ENCODE data around the gene ETDB.
A peak's percentile ranks its signal among the peaks of the same experiment; 100 is the strongest.
"Not testable (repeated sequence)": the region's sequence is repeated elsewhere in the genome, so short reads cannot be mapped to it uniquely, and the experiment has no call there.

ETDB gene

DNA sequence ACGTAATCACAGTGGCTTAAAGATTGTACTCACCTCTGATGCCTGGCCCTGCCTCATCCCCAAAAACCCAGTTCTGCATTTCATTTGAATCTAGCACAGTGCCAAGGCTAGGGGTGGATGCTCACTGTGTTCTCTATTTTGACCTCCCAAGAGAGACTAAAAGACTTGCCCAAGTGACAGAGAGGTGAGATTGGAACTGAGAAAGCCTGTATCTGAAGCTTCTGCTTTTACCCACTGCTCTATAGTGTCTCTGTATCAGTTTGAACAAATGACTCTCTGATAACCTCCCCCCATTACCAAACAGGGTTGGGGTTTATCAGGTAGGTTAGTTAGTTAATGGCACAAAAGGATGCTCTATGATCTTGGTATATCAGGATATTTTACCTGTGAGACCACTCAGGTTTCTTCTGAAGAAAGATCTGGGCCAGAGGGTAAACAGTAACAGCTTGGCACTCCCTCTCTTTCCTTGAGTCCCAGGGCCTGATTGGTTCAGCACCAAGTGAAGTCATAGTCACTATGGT, at the start of gene ETDB:
Gene ETDB, minus strand, starts transcription at position 471 of the 521 bp plus-strand sequence. CDS start 1,265 bp downstream, outside the sequence.
- not testable (repeated sequence) for DNase-seq

DNA sequence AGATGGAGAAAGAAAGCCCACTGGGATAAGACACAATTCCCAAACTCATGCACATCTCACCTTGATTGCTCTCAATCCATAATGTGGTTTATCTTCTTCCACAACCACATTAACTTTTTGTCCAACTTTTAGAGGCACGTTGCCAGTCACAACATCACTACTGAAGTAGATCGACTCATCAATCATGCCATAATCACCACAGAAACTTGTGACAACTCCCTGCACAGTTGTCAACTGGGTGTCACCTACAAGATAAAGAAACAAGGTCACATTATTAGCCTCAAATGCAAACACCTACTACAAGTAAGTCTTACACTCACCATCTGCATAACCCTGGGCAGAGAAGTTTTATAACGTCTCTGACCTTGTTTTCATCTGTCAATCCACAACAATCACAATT, 49.2 kb upstream of the ETDB start:
- not testable (repeated sequence) for DNase-seq

DNA sequence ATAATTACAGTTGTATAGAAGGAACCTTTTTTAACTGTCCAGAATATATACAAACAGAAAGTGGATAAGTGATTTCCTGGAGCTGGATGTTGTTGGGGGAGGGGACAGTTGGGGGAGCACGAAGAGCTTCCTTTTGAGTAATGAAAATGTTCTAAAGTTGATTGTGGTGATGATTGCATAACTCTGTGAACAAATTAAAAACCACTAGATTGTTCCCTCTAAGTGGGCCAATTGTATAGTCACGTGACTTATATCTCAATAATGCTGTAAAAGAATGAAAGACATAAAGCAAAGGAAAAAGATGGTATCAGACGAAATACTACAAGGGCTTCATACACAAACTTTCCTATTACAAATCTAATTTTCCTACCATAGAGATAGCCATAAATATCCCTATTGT, 48.2 kb upstream of the ETDB start:
- no peak for DNase-seq

DNA sequence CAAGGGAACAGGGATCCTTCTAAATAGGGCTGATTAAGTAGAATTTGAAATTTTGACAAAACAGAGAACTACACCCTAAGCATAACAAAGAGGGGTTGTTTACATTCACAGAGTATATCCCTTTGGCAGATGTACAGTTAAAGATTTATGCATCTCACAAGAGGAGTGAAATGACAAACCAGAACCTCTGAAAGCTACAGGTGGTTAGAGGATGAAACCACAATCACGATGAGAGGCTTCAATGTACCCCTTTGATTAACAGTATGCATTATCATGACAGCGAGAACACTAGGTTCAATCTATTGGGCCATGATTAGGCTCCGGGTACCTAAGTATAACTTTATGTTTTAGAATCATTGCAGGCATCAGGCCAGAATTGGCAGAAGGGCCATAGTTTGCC, 34.4 kb upstream of the ETDB start:
- DNase-seq: not testable (repeated sequence)

DNA sequence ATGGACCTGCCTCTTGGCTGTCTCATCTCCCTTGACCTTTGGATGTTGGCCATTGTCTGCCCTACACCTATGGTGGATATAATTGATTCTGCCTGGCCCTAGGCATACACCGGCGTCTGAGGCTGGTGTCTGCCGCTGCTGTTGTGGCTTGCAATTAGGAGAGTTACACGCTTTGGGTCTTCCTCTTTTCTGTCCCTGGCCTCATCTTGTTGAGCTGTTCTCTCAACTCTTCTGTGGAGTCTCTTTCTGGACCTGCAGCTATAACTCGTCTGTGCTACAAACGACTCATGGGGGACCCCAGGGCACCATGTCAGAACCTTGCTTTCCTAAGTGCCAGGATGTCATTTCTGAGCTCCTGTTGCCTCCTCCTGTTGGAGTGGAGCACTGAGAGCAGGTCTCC, 5.8 kb upstream of the ETDB start:
- DNase-seq: not testable (repeated sequence)

DNA sequence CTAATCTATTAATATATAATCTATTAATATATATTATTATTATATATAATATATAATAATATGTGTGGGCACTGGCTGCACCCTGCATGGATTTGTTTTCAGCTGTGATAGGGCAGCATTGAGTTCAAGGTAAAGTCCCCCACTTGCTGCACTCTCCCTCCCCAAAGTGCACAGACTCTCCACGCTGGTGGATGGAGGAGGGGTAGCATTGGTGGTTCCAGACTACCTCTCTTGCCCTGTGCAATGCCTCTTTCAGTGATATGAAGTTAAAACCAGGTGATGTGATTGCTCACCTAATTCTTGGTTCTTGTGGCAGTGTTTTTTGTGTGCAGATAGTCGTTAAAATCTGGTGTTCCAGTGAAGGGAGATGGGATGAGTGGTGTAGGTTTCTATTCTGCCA, 4.3 kb downstream of the ETDB start:
- DNase-seq: not testable (repeated sequence)

DNA sequence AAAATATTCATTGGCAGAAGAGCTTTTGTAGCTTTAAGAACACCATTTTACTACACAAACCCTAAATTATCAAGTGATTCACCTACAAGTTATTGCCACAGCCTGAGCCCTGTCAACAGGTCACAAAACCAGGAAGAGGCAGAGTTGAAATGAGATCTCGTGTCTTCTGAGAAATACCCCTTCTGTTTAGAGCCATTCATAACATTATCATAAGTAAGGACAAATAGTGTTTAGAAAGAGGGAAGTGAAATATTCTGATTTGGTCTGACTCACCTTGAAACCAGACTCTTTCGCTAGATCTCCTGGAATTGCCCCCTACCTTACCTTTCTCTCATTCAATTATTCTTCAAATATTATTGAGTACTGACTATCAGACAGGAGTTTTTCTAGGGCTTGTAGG, 5.9 kb downstream of the ETDB start:
- no peak for DNase-seq

DNA sequence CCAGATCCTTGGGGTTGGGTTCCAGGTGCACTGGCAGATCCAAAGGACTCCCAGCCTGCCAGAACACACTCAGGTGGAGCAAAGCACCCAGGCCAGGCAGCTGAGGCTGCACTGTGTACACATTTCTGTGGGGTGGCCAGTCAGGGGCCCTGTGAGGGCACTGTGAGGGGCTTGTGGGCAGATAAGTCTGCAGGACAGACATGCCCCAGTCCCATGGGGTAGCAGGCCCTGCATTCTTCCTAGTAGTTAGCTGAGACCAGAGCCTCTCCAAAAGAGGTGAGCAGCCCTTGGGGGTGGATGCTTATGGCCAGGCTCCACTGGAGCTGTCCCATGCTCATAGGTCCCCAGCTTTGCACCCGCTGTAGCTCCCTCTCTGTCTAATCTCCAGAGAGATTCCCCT, 7.6 kb downstream of the ETDB start:
- no peak for DNase-seq

DNA sequence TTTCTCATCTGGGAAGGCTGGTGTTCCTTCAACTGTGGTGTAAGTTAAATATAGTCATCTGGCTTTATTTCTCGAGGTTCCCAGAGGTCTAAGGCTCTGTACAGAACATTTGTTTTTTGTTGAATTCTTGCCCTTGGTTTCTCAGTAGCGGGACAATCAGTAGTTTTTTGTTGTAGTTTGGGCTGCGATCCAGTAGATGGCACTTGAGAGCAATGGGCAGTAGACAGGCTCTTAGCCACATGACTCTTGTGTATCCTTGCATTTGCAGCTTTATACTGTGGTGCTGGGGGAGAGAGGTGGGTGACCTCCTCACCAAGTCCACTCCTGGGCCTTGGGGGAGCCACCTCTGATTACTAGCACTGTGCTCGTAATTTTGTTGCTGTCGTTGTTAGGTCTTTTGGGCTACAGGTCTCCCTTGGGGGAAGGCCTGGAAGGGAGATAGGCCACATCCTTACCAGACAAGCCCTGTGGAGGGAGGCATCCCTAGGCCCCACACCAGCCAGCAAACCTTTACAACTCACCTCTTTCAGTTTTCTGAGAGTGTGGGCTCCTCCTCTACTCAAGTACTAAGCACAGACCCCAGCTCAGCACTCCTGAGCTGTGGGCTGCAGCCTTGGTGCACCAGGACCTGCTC, 8.1 kb downstream of the ETDB start:
- peak in 4 of 6 experiments; percentile 0 to 50 (median 14) for DNase-seq

DNA sequence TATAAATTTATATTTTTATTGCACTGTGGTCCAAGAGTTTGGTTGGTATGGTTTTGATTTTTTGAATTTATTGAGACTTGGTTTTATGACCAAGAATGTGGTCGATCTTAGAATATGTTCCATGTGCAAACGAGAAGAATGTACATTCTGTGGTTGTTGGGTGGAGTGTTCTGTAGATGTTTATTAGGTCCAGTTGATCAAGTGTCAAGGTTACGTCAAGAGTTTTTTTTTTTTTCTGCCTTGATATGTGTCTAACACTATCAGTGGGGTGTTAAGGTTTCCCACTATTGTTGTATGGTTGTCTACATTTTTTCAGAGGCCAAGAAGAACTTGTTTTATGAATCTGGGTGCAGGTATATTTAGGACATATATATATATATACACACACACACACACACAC, 10.8 kb downstream of the ETDB start:
- DNase-seq: no peak

DNA sequence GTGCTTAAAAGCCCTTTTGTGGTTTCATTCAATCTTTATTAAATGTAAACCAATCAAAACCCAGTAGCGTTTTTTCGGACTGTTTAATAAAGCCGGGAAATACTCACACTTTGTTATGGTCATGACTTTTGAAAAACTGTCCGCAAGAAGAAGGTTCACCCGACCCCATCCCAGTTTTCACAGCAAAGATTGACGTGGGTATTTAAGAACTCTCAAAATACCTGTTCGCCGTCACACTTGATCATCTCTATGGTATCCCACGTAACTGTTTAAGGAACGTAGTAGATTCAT, 20.9 kb downstream of the ETDB start:
- no peak for DNase-seq

DNA sequence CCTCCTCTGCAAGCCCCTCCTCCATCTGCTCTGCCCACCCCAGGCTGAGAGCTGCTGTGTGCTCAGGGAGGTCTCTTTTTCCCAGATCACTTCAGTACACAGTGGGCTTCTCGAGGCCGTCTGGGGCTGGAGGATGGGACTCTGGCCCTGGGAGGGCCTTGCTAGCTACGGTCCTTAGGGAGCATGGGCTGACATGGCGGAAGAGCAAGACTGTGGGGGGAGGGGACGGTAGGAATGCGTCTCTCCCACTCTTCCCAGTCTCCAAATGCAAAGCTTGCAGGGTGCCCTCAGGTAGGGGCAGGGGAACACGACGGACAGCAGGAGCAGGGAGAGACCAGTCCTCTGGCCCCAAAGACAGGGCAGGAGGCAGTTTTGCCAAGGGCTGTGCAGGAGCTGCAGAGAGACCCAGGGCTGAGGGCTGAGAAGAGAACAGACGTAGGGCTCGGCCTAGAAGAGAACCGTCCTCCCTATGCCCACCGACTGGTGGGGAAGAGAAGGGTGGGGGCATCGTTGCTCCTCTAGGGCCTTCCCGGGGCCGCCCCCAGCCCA, 23.1 kb downstream of the ETDB start:
- DNase-seq: not testable (repeated sequence)

DNA sequence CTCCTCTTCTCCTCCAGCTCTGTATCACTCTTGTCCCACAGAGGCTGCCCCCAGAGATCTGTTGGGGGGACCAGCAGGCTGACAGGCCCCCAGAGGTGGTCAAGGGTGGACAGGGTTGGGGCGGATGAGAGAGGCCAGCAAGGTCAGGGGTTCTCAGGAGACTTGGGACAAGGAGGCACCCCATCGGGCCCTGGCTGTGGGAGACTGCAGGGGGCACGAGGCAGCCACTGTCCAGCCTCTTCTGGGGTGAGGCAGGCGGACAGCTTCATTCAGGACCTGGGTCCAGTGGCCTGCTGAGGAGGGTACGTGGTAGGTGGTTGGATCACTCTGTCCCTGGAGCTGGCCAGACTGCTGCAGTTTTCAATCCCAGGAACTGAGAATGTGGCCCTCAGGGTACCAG, 24.6 kb downstream of the ETDB start:
- DNase-seq: no peak

DNA sequence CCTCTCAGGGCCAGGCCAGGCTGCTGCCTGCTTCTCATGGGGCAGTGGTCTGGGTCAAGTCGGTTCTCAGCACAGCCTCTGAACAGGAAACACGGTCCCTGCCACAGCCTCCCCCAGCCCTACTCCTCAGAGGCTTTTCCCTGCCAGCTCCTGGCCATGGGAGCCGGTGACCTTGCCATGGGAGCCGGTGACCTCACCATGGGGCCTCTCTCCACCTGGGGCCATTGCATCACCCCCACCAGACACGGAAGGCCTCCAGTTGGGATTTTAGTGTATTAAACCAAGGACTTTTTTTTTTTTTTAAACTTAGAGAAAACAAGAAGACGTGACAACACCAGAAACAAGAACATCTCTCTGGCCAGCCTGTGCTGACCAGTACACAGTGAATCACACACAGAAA, 25.6 kb downstream of the ETDB start:
- no peak for DNase-seq

DNA sequence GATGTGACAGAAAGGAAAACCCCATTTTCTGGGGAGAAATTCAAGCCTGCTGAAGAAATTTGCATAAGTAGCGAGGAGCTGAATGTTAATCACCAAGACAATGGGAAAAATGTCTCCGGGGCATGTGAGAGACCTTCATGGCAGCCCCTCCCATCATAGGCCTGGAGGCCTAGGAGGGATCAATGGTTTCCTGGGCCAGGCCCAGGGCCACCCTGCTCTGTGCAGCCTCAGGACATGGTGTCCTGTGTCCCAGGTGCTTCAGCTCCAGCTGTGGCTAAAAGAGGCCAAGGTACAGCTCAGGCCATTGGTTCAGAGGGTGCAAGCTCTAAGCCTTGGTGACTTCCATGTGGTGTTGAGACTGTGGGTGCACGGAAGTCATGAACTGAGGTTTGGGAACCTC, 31.2 kb downstream of the ETDB start:
- no peak for DNase-seq

DNA sequence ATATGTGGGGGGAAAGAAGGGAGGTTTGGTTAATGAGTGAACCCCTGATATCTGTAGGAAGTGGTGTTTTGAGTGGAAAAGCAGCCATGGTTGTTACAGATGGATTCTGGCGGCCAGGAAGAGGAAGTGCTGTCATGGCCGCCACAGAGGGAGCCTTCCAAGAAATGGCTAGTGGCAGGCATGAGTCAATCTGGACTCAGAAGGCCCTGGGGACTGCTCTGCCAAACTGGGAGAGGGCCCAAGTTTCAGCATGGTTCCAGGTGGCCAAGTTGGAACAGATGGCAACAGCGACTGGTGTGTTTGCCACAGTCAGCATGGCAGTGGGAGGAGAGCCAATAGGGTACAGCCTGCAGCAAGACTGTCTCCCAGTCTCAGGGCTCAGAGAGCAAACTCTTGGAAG, 32.5 kb downstream of the ETDB start:
- DNase-seq: no peak

DNA sequence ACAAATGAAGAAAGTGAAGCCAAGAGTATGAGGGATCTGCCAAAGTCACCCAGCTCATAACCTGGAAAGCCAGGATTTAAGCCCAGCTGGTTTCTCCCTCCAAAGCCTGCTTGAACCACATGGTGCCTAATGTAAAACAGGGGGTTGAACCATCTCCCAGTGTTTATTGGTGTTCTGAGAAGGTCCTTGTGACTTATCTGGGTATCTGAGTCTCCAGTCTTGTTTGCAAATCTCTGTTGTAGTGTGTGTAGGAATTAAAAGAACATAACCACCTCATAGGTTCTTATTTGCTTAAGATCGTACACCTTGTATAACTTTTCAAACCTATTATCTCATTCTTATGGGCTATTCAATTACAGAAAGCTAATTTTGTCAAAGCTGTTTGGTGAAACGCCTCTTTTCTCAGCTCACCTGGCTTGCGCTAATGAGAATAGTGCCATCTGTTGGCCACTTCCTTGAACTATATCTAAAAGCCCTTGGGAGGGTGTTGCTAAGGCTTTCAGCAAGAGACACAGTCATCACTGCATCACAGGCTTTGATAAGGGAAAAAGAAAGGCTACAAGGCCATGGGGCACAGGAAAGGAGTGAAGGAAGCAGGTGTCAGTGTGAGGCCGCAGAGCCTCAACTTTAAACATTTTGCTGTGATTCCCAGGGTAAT, 34.0 kb downstream of the ETDB start:
- DNase-seq: peak in 4 of 6 experiments; percentile 10 to 64 (median 38)

DNA sequence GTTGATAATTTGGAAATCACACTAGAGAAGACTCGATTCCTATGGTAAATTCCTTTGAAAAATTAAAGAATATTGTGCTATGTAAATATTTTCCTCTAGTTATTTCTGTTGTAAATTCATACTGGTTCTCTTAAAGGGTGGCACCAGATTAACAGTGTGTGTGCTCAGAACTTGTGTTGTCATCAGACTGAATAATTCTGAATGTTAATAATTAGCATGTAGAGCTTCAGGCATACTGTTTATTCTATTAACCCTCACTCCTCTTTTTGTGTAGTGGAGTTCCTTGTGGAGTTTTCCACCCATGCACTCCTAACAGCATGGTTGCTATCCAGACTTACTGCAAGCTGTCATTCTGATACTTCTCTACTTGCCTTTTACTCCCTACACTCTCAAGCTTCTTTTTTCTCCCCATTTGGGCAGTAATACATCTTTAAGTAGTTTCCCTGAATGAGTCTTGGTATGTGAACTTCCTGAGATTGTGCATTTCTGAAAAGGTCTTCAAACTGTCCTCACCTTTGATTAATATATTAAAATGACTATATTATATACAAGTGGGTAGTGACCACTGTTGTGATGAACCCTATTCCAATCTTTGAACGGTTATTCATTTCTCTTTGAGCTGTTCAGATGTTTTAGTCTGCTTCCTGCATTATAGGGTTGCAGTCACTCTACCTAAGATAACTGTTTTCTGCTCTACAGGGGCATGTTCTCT, 38.5 kb downstream of the ETDB start:
- no peak for DNase-seq
